Measurements from ENCODE around the gene HBG2. TPM values are rescaled to one million over a fixed set of nuclear protein-coding genes. Genes with fewer than 3 reads are reported as not detected.

The HBG2 gene
- total RNA-seq, 1 donor from 2014 or later: not detected

- Mint-ChIP-seq H3K27me3 (ENCODE audit: unreplicated experiment) (peaks cover 50% of the 10 kb centered on the region), H3K4me1 (ENCODE audit: unreplicated experiment) (no peaks in the 10 kb centered on the region), H3K27ac (ENCODE audit: unreplicated experiment) (no peak overlapping the region), H3K36me3 (ENCODE audit: unreplicated experiment) (no peaks in the 10 kb centered on the region), H3K9me3 (ENCODE audit: unreplicated experiment) (no peaks in the 10 kb centered on the region), H3K4me3 (ENCODE audit: unreplicated experiment) (no peak overlapping the region)
- no peak for TF ChIP-seq CTCF (IDR thresholded peaks at IDR 0.05)
- DNase-seq (ENCODE audit: extremely low spot score, unreplicated experiment): no peak
These were observed 15.5 kb downstream of the HBG2 start for GRCh38 chr11:5239046-5239445.

GRCh38 chr11:5238486-5238885, 16.1 kb downstream of the HBG2 start:
- peaks cover 50% of the 10 kb centered on the region for H3K27me3 Mint-ChIP-seq (ENCODE audit: unreplicated experiment)
- TF ChIP-seq CTCF (IDR thresholded peaks at IDR 0.05): no peak
- H3K27ac Mint-ChIP-seq (ENCODE audit: unreplicated experiment): no peak overlapping the region
- no peaks in the 10 kb centered on the region for H3K4me1 Mint-ChIP-seq (ENCODE audit: unreplicated experiment)
- no peak for DNase-seq (ENCODE audit: extremely low spot score, unreplicated experiment)
- H3K9me3 Mint-ChIP-seq (ENCODE audit: unreplicated experiment): no peaks in the 10 kb centered on the region
- no peaks in the 10 kb centered on the region for H3K36me3 Mint-ChIP-seq (ENCODE audit: unreplicated experiment)
- H3K4me3 Mint-ChIP-seq (ENCODE audit: unreplicated experiment): no peak overlapping the region

- no peak for DNase-seq (ENCODE audit: extremely low spot score, unreplicated experiment)
- H3K9me3 Mint-ChIP-seq (ENCODE audit: unreplicated experiment): no peaks in the 10 kb centered on the region
- peaks cover 50% of the 10 kb centered on the region for H3K27me3 Mint-ChIP-seq (ENCODE audit: unreplicated experiment)
- no peak for TF ChIP-seq CTCF (IDR thresholded peaks at IDR 0.05)
- H3K4me3 Mint-ChIP-seq (ENCODE audit: unreplicated experiment): no peak overlapping the region
- no peak overlapping the region for H3K27ac Mint-ChIP-seq (ENCODE audit: unreplicated experiment)
- H3K4me1 Mint-ChIP-seq (ENCODE audit: unreplicated experiment): no peaks in the 10 kb centered on the region
- no peaks in the 10 kb centered on the region for H3K36me3 Mint-ChIP-seq (ENCODE audit: unreplicated experiment)
These were observed 17.2 kb downstream of the HBG2 start for GRCh38 chr11:5237420-5237819.

GRCh38 chr11:5235364-5236095, 19.1 kb downstream of the HBG2 start:
- Mint-ChIP-seq H3K27me3 (ENCODE audit: unreplicated experiment) (peaks cover 43% of the 10 kb centered on the region), H3K9me3 (ENCODE audit: unreplicated experiment) (no peaks in the 10 kb centered on the region), H3K4me3 (ENCODE audit: unreplicated experiment) (no peak overlapping the region), H3K36me3 (ENCODE audit: unreplicated experiment) (no peaks in the 10 kb centered on the region), H3K4me1 (ENCODE audit: unreplicated experiment) (no peaks in the 10 kb centered on the region), H3K27ac (ENCODE audit: unreplicated experiment) (no peak overlapping the region)
- TF ChIP-seq CTCF (IDR thresholded peaks at IDR 0.05): no peak
- no peak for DNase-seq (ENCODE audit: extremely low spot score, unreplicated experiment)

- no peaks in the 10 kb centered on the region for H3K36me3 Mint-ChIP-seq (ENCODE audit: unreplicated experiment)
- TF ChIP-seq CTCF (IDR thresholded peaks at IDR 0.05): no peak
These were observed 20.2 kb downstream of the HBG2 start, which contains the start of gene HBD for GRCh38 chr11:5234381-5234834. TSS of gene HBD (minus strand) at chr11:5234483. CDS start at chr11:5234433, 50 bp downstream.

More at GRCh38 chr11:5234381-5234834, 20.2 kb downstream of the HBG2 start, which contains the start of gene HBD:
- H3K4me1 Mint-ChIP-seq (ENCODE audit: unreplicated experiment): no peaks in the 10 kb centered on the region
- no peak within 1 kb of the TSS for H3K4me3 Mint-ChIP-seq (ENCODE audit: unreplicated experiment)
- no peak for DNase-seq (ENCODE audit: extremely low spot score, unreplicated experiment)
- H3K27me3 Mint-ChIP-seq (ENCODE audit: unreplicated experiment): peaks cover 36% of the 10 kb centered on the region
- no peak within 1 kb of the TSS for H3K27ac Mint-ChIP-seq (ENCODE audit: unreplicated experiment)
- H3K9me3 Mint-ChIP-seq (ENCODE audit: unreplicated experiment): no peaks in the 10 kb centered on the region

Measured in osteocyte (in vitro differentiated cells).